SK-N-SH (cell line): Measurements from ENCODE around the gene UBE2K. TPM values are rescaled to one million over a fixed set of nuclear protein-coding genes. Genes with fewer than 3 reads are reported as not detected.

Experiments
- CTCF ChIA-PET: fragments of 300-600, 350-600 bp; formaldehyde crosslinking; extraction: SDS; loops from one replicate; lab custom pipeline; 2021; lab: Yijun Ruan, JAX
- POLR2A ChIA-PET: fragments of 350-600 bp; sonication (Branson Sonifier 250); formaldehyde crosslinking; extraction: SDS; loops from one replicate; lab custom pipeline; 2020; ENCODE audit warnings: antibody characterized with exemption, inconsistent platforms; lab: Yijun Ruan, JAX
- DNase-seq: peaks from one replicate; pipeline ENCODE4 v3.0.0; 2012
- H2AFZ ChIP-seq: fragments of 200-600 bp; sonication (generic); 2 replicates; pipeline ENCODE4 v1.8.1; 2016; ENCODE audit warnings: antibody characterized with exemption, mild to moderate bottlenecking, low read depth
- H3F3A ChIP-seq: fragments of 200-600 bp; sonication (generic); replicated peaks from 2 replicates; pipeline ENCODE3; 2016; ENCODE audit warnings: antibody characterized with exemption, mild to moderate bottlenecking; ENCODE audit not compliant: insufficient read depth
- H3K27ac ChIP-seq, 2 experiments: fragments of 200-500 bp in 1 of 2; fragments of 200-600 bp in 1 of 2; sonication (Bioruptor generic) in 1 of 2; sonication (generic), shearing (Covaris generic) in 1 of 2; 2 replicates each; pipeline versions ENCODE4 v1.5.1 to v1.6.1; 2014 to 2016; ENCODE audit warnings: low read depth in 2 of 2, inconsistent platforms in 1 of 2, low read length in 1 of 2, mild to moderate bottlenecking in 1 of 2, mixed read lengths in 1 of 2
- H3K27me3 ChIP-seq: fragments of 200-600 bp; sonication (generic), shearing (Covaris generic); 2 replicates; pipeline ENCODE4 v1.6.1; 2016; ENCODE audit warnings: mixed run types; ENCODE audit not compliant: insufficient read depth
- H3K36me3 ChIP-seq, 2 experiments: fragments of 200-500 bp in 1 of 2; fragments of 200-600 bp in 1 of 2; sonication (Bioruptor generic) in 1 of 2; sonication (generic) in 1 of 2; replicated peaks in 1 of 2; 2 replicates each; pipeline versions ENCODE3 to v1.5.1; 2014 to 2016; ENCODE audit warnings: low read length in 1 of 2, mild to moderate bottlenecking in 1 of 2; ENCODE audit not compliant: insufficient read depth in 2 of 2, control insufficient read depth in 1 of 2
- H3K4me1 ChIP-seq, 2 experiments: fragments of 200-500 bp in 1 of 2; fragments of 200-600 bp in 1 of 2; sonication (Bioruptor generic) in 1 of 2; sonication (generic), shearing (Covaris generic) in 1 of 2; 2 replicates each; pipeline versions ENCODE4 v1.5.1 to v1.6.1; 2014 to 2016; ENCODE audit warnings: low read depth in 1 of 2, low read length in 1 of 2, mixed run types in 1 of 2; ENCODE audit not compliant: insufficient read depth in 2 of 2, control insufficient read depth in 1 of 2
- H3K4me2 ChIP-seq: fragments of 200-600 bp; sonication (generic), shearing (Covaris generic); 2 replicates; pipeline ENCODE4 v1.6.1; 2017; ENCODE audit warnings: mixed run types
- H3K4me3 ChIP-seq, 2 experiments: fragments of 200-500 bp in 1 of 2; fragments of 200-600 bp in 1 of 2; sonication (Bioruptor generic) in 1 of 2; sonication (generic), shearing (Covaris generic) in 1 of 2; 2 replicates each; pipeline versions ENCODE4 v1.5.1 to v1.8.1; 2014 to 2016; ENCODE audit warnings: low read depth in 2 of 2, inconsistent platforms in 1 of 2, low read length in 1 of 2, mild to moderate bottlenecking in 1 of 2, mixed read lengths in 1 of 2, moderate library complexity in 1 of 2
- H3K79me2 ChIP-seq: fragments of 200-600 bp; sonication (generic); 2 replicates; pipeline ENCODE4 v1.8.1; 2017; ENCODE audit warnings: mild to moderate bottlenecking; ENCODE audit not compliant: insufficient read depth
- H3K9ac ChIP-seq: fragments of 200-600 bp; sonication (generic); 2 replicates; pipeline ENCODE4 v1.6.1; 2017; ENCODE audit warnings: mixed run types
- H3K9me2 ChIP-seq: fragments of 200-600 bp; sonication (generic); 2 replicates; pipeline ENCODE4 v1.6.1; 2017; ENCODE audit warnings: mixed run types
- H3K9me3 ChIP-seq: fragments of 200-600 bp; sonication (generic); 2 replicates; pipeline ENCODE4 v1.6.1; 2017; ENCODE audit warnings: mixed run types, mild to moderate bottlenecking, moderate library complexity
- H4K20me1 ChIP-seq: fragments of 200-600 bp; sonication (generic); 2 replicates; pipeline ENCODE4 v1.6.1; 2017; ENCODE audit warnings: mild to moderate bottlenecking, mixed run types; ENCODE audit not compliant: insufficient read depth
- FOSL2 ChIP-seq: IDR thresholded peaks from 2 replicates; pipeline ENCODE4 v1.4.0; 2012; ENCODE audit warnings: low read depth, mild to moderate bottlenecking, moderate library complexity, borderline replicate concordance
- JUND ChIP-seq: IDR thresholded peaks from 2 replicates; pipeline ENCODE4 v1.4.0; 2012
- SIN3A ChIP-seq: IDR thresholded peaks from 2 replicates; pipeline ENCODE4 v1.6.1; 2012; ENCODE audit warnings: low read depth, mild to moderate bottlenecking, low read length, moderate library complexity, borderline replicate concordance
- WGBS: methylation state at CpG from one replicate; pipeline ENCODE4 v1.1.6; 2017; ENCODE audit warnings: low lambda C conversion rate; 5-methylcytosine and 5-hydroxymethylcytosine counted together
- polyA plus RNA-seq, 3 experiments: library from polyadenylated mRNA; depleted of rRNA; stranded (reverse); fragments of >200 nt; gene quantifications; 2 replicates each; pipeline ENCODE4 v1.2.3, GENCODE V29; 2012
- small RNA-seq, 7 experiments: library from RNA; depleted of rRNA; stranded (forward); fragments of <200 nt; gene quantifications; one replicate each; pipeline ENCODE3, GENCODE V24; 2012

The UBE2K gene
- polyA plus RNA-seq, 1 of the 3 experiments (the other 2 are of a cell fraction): 102 TPM

GRCh38 chr4:39825741-39826231 is 127.8 kb downstream of the UBE2K start:
- H3F3A ChIP-seq: peaks cover 11% of the 10 kb centered on the region
- no peak for TF ChIP-seq SIN3A
- TF ChIP-seq FOSL2: peak; percentile 66
- peak; percentile 37; the same call in 1 of the 2 replicates for TF ChIP-seq JUND
- TF ChIP-seq, all 33 proteins: peak for 2
- Histone ChIP-seq H4K20me1 (peaks cover 9% of the 10 kb centered on the region; the same call in 1 of the 2 replicates), H3K9me3 (no peaks in the 10 kb centered on the region), H3K9ac (no peak overlapping the region), H2AFZ (no peak overlapping the region), H3K4me1 (peaks cover 0 to 18% of the 10 kb centered on the region in 2 experiments; a peak in 1 of 4 replicates), H3K27me3 (no peaks in the 10 kb centered on the region), H3K4me2 (0 out of 2 replicates have a peak overlapping the region, but pooled peaks have one; percentile 16), H3K9me2 (no peaks in the 10 kb centered on the region), H3K4me3 (no peak overlapping the region), H3K27ac (peak overlapping the region; percentile 3 to 63; a peak in 3 of 4 replicates), H3K79me2 (peaks cover 11% of the 10 kb centered on the region), H3K36me3 (peaks cover 12 to 53% of the 10 kb centered on the region in 2 experiments)
- 49% methylated on average over 7 of the region's 7 CpGs for WGBS
- POLR2A ChIA-PET: no interaction called here
- no peak for DNase-seq
- CTCF ChIA-PET: interaction anchor here (0.9 kb wide), 1 partner anchor 67 kb away, joined by 3 read pairs; no protein-coding TSS in a partner anchor

Small RNA genes within 50 kb of the gene (small RNA-seq; reads per million reads assigned to genes)
- gene RF00019: 0 reads per million in 7 experiments
- gene RN7SL558P: 0 reads per million in 7 experiments

Other genes with a start within 250 kb of the UBE2K start
- 1,564 and 2,425 TPM in 2 replicates for gene RPL9, start 239.2 kb upstream of the UBE2K start, polyA plus RNA-seq (2012; rRNA removed)
- 9.2 and 10.8 TPM in 2 replicates for gene LIAS, start 239.1 kb upstream of the UBE2K start, polyA plus RNA-seq (2012; rRNA removed)
- gene UGDH, start 170.7 kb upstream of the UBE2K start, polyA plus RNA-seq (2012; rRNA removed): 41.4 and 41.6 TPM in 2 replicates
- 11.1 and 12.6 TPM in 2 replicates for gene SMIM14, start 59.3 kb upstream of the UBE2K start, polyA plus RNA-seq (2012; rRNA removed)